TTC549 (cell line): Measurements from ENCODE around the gene ARHGAP9.
"Not testable (repeated sequence)": the region's sequence is repeated elsewhere in the genome, so short reads cannot be mapped to it uniquely, and the experiment has no call there.

Experiments
- FAIRE-seq: peaks from 2 replicates; lab custom pipeline; 2012; peaks lifted over from hg19 to GRCh38; lab: Jason Lieb, UNC

ARHGAP9 gene

GRCh38 chr12:57479376-57480115, at the start of gene ARHGAP9:
ARHGAP9 (minus strand) TSS chr12:57479866; CDS start chr12:57479406, 460 bp downstream.
- no peak for FAIRE-seq

- FAIRE-seq, result no peak
These were observed 49.3 kb upstream of the ARHGAP9 start for GRCh38 chr12:57528831-57529555.

- no peak for FAIRE-seq
These were observed 48.5 kb upstream of the ARHGAP9 start for GRCh38 chr12:57528176-57528575.

GRCh38 chr12:57527184-57527583, 47.5 kb upstream of the ARHGAP9 start:
- no peak for FAIRE-seq

- FAIRE-seq, result no peak
These were observed 46.9 kb upstream of the ARHGAP9 start for GRCh38 chr12:57526477-57527126.

GRCh38 chr12:57525615-57526383, 46.1 kb upstream of the ARHGAP9 start:
- no peak for FAIRE-seq

- no peak for FAIRE-seq
These were observed 45.3 kb upstream of the ARHGAP9 start for GRCh38 chr12:57524814-57525614.

GRCh38 chr12:57523706-57524614, 44.3 kb upstream of the ARHGAP9 start:
- FAIRE-seq, result no peak

GRCh38 chr12:57522887-57523705, 43.4 kb upstream of the ARHGAP9 start:
- FAIRE-seq, result no peak

GRCh38 chr12:57522011-57522886, 42.6 kb upstream of the ARHGAP9 start, which contains the start of gene MBD6:
MBD6 (plus strand) TSS chr12:57522824; CDS start chr12:57524304, 1,480 bp downstream.
- FAIRE-seq, result no peak

- FAIRE-seq, result no peak
These were observed 41.9 kb upstream of the ARHGAP9 start for GRCh38 chr12:57521525-57522010.

- FAIRE-seq, result peak; percentile 82
These were observed 40.6 kb upstream of the ARHGAP9 start, which contains the start of gene DDIT3 for GRCh38 chr12:57520053-57520818. DDIT3 (minus strand) TSS chr12:57520514; CDS start chr12:57517406, 3,108 bp downstream.

- no peak for FAIRE-seq
These were observed 40.1 kb upstream of the ARHGAP9 start for GRCh38 chr12:57519796-57520052.

GRCh38 chr12:57518920-57519795, 39.5 kb upstream of the ARHGAP9 start:
- no peak for FAIRE-seq

GRCh38 chr12:57518176-57518919, 38.7 kb upstream of the ARHGAP9 start:
- no peak for FAIRE-seq

- FAIRE-seq, result not testable (repeated sequence)
These were observed 38.1 kb upstream of the ARHGAP9 start for GRCh38 chr12:57517718-57518117.
